ENCODE data around the gene VAV3. TPM values are rescaled to one million over a fixed set of nuclear protein-coding genes. Genes with fewer than 3 reads are reported as not detected.

Gene VAV3
- polyA plus RNA-seq, 1 donor (not counting 4 experiments of a cell fraction or from before 2014, with no cell fraction given), result 19.6 TPM

DNA sequence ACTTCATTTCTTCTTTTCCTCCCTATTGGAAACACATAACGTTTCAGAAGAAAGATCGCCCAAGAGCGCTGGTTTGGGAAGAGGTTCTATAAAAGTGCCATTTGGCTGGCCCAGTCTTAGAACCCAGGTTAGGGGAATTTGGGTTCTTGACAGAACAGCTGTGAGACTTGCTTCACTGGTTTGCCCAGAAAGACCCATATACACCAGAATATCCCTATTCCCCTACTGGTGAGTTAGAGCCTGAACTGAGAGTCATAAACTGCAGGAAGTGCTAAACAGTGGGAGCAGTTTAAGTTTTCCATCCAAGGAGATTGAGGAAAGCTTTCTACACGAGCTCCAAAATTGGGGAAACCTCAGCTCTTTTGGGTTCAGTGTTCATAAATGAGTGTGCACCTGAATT is 275.2 kb downstream of the VAV3 start:
- Histone ChIP-seq H4K20me1 (ENCODE audit: control insufficient read depth, extremely low read depth, insufficient read depth, low read length) (no peaks in the 10 kb centered on the region), H3K4me3 (ENCODE audit: control insufficient read depth in 2 of 3, extremely low read depth in 1 of 3, insufficient read depth in 2 of 3, low read depth in 1 of 3, low read length in 3 of 3) (no peak overlapping the region), H3K9me1 (ENCODE audit: control insufficient read depth, extremely low read depth, insufficient read depth, low read length) (no peaks in the 10 kb centered on the region), H3K27me3 (ENCODE audit: control insufficient read depth, extremely low read depth, insufficient read depth, low read length) (no peaks in the 10 kb centered on the region), H3K36me3 (ENCODE audit: control insufficient read depth in 2 of 2, extremely low read depth in 1 of 2, insufficient read depth in 2 of 2, low read length in 2 of 2) (no peaks in the 10 kb centered on the region), H3K4me2 (ENCODE audit: control insufficient read depth, extremely low read depth, insufficient read depth, low read depth, low read length) (peak overlapping the region; percentile 91), H3K9ac (ENCODE audit: control insufficient read depth, extremely low read depth, insufficient read depth, low read length) (peak overlapping the region; percentile 28), H3K27ac (ENCODE audit: control insufficient read depth, insufficient read depth, low read length) (peak overlapping the region; percentile 89), H2AFZ (ENCODE audit: control insufficient read depth, low read length) (peak overlapping the region; percentile 31), H3K9me3 (ENCODE audit: control insufficient read depth, low read depth, low read length) (no peaks in the 10 kb centered on the region), H3K4me1 (ENCODE audit: control insufficient read depth, extremely low read depth, insufficient read depth, low read length) (peaks cover 50% of the 10 kb centered on the region), H3K79me2 (ENCODE audit: control insufficient read depth, insufficient read depth, low read length) (peaks cover 22% of the 10 kb centered on the region)
- dilution Hi-C loops (cut with MboI; ENCODE audit: extremely low pct_ligation_motif_present, low sequenced_read_pairs), result no loop called here
- peak; percentile 48 for FAIRE-seq
- no peak for DNase-seq (ENCODE audit: low read depth, low spot score)
- TF ChIP-seq, protein P1, sequence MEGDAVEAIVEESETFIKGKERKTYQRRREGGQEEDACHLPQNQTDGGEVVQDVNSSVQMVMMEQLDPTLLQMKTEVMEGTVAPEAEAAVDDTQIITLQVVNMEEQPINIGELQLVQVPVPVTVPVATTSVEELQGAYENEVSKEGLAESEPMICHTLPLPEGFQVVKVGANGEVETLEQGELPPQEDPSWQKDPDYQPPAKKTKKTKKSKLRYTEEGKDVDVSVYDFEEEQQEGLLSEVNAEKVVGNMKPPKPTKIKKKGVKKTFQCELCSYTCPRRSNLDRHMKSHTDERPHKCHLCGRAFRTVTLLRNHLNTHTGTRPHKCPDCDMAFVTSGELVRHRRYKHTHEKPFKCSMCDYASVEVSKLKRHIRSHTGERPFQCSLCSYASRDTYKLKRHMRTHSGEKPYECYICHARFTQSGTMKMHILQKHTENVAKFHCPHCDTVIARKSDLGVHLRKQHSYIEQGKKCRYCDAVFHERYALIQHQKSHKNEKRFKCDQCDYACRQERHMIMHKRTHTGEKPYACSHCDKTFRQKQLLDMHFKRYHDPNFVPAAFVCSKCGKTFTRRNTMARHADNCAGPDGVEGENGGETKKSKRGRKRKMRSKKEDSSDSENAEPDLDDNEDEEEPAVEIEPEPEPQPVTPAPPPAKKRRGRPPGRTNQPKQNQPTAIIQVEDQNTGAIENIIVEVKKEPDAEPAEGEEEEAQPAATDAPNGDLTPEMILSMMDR (optimal IDR thresholded peaks at IDR 0.05 in 1 of 3, IDR thresholded peaks at IDR 0.05 in 1 of 3, conservative IDR thresholded peaks at IDR 0.05 in 1 of 3; ENCODE audit: extremely low read depth in 1 of 3, insufficient read depth in 2 of 3, low read length in 3 of 3), result peak in 1 of 3 experiments; percentile 31
- no peak for TF ChIP-seq EZH2 (IDR thresholded peaks at IDR 0.05; ENCODE audit: low read length)

DNA sequence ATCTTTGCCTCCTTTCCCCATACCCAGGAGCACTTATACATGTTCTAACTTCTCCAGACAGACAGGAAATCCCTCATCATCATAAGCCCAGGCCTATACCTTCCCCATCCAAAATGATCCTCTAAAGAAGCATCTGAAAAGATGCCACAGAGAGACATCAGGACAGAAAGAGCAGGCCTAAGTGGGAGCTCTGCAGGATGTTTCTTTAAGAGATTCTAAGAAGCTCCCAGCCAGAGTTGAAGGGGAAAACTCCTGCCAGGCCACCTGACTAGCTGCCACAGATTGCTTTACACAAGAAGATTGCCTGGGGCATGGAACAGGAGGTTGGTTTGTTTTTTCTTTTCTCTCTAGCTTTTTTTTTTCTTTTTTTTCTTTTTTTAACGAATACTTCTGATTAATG is 275.8 kb downstream of the VAV3 start:
- no peak for DNase-seq (ENCODE audit: low read depth, low spot score)
- Histone ChIP-seq H3K4me2 (ENCODE audit: control insufficient read depth, extremely low read depth, insufficient read depth, low read depth, low read length) (peak overlapping the region; percentile 91), H3K4me1 (ENCODE audit: control insufficient read depth, extremely low read depth, insufficient read depth, low read length) (peaks cover 56% of the 10 kb centered on the region), H4K20me1 (ENCODE audit: control insufficient read depth, extremely low read depth, insufficient read depth, low read length) (no peaks in the 10 kb centered on the region), H3K79me2 (ENCODE audit: control insufficient read depth, insufficient read depth, low read length) (peaks cover 27% of the 10 kb centered on the region), H3K9ac (ENCODE audit: control insufficient read depth, extremely low read depth, insufficient read depth, low read length) (peak overlapping the region; percentile 23), H2AFZ (ENCODE audit: control insufficient read depth, low read length) (peak overlapping the region; percentile 41), H3K36me3 (ENCODE audit: control insufficient read depth in 2 of 2, extremely low read depth in 1 of 2, insufficient read depth in 2 of 2, low read length in 2 of 2) (no peaks in the 10 kb centered on the region), H3K27ac (ENCODE audit: control insufficient read depth, insufficient read depth, low read length) (peak overlapping the region; percentile 89), H3K4me3 (ENCODE audit: control insufficient read depth in 2 of 3, extremely low read depth in 1 of 3, insufficient read depth in 2 of 3, low read depth in 1 of 3, low read length in 3 of 3) (peak overlapping the region in 1 of 3 experiments; percentile 1), H3K27me3 (ENCODE audit: control insufficient read depth, extremely low read depth, insufficient read depth, low read length) (no peaks in the 10 kb centered on the region), H3K9me1 (ENCODE audit: control insufficient read depth, extremely low read depth, insufficient read depth, low read length) (no peaks in the 10 kb centered on the region), H3K9me3 (ENCODE audit: control insufficient read depth, low read depth, low read length) (no peaks in the 10 kb centered on the region)
- TF ChIP-seq, protein P1 (optimal IDR thresholded peaks at IDR 0.05 in 1 of 3, IDR thresholded peaks at IDR 0.05 in 1 of 3, conservative IDR thresholded peaks at IDR 0.05 in 1 of 3; ENCODE audit: extremely low read depth in 1 of 3, insufficient read depth in 2 of 3, low read length in 3 of 3), result no peak
- no peak for TF ChIP-seq EZH2 (IDR thresholded peaks at IDR 0.05; ENCODE audit: low read length)
- dilution Hi-C loops (cut with MboI; ENCODE audit: extremely low pct_ligation_motif_present, low sequenced_read_pairs), result no loop called here
- peak; percentile 67 for FAIRE-seq
